Measurements from ENCODE around the gene SHPK.

Gene SHPK

GRCh38 chr17:3632287-3632686 is 3.8 kb downstream of the SHPK start:
- H3K9me3 Mint-ChIP-seq = no peaks in the 10 kb centered on the region
- peaks cover 10% of the 10 kb centered on the region for H3K4me1 Mint-ChIP-seq
- peaks cover 31% of the 10 kb centered on the region for H3K36me3 Mint-ChIP-seq (ENCODE audit: low read depth)
- no peak overlapping the region for H3K27ac Mint-ChIP-seq
- peak overlapping the region in 2 of 3 experiments; percentile 19 to 27 for H3K4me3 Mint-ChIP-seq
- peaks cover 2% of the 10 kb centered on the region for H3K27me3 Mint-ChIP-seq (ENCODE audit: low read depth)
- no peak for TF ChIP-seq CTCF (IDR thresholded peaks at IDR 0.05; ENCODE audit: unreplicated experiment in 3 of 3)

GRCh38 chr17:3630781-3631180 is 5.3 kb downstream of the SHPK start:
- Mint-ChIP-seq H3K27me3 (ENCODE audit: low read depth) (no peaks in the 10 kb centered on the region), H3K9me3 (no peaks in the 10 kb centered on the region), H3K4me3 (no peak overlapping the region), H3K27ac (no peak overlapping the region), H3K4me1 (peaks cover 6% of the 10 kb centered on the region), H3K36me3 (ENCODE audit: low read depth) (peaks cover 42% of the 10 kb centered on the region)
- no peak for TF ChIP-seq CTCF (IDR thresholded peaks at IDR 0.05; ENCODE audit: unreplicated experiment in 3 of 3)

- TF ChIP-seq CTCF (IDR thresholded peaks at IDR 0.05; ENCODE audit: unreplicated experiment in 3 of 3) = no peak
- Mint-ChIP-seq H3K9me3 (no peaks in the 10 kb centered on the region), H3K36me3 (ENCODE audit: low read depth) (peaks cover 49% of the 10 kb centered on the region), H3K4me1 (no peaks in the 10 kb centered on the region), H3K4me3 (no peak overlapping the region), H3K27ac (no peak overlapping the region), H3K27me3 (ENCODE audit: low read depth) (no peaks in the 10 kb centered on the region)
Observed at GRCh38 chr17:3627769-3628167, 8.3 kb downstream of the SHPK start.

GRCh38 chr17:3626831-3627768 is 8.9 kb downstream of the SHPK start:
- H3K9me3 Mint-ChIP-seq = no peaks in the 10 kb centered on the region
- no peaks in the 10 kb centered on the region for H3K27me3 Mint-ChIP-seq (ENCODE audit: low read depth)
- H3K4me1 Mint-ChIP-seq = no peaks in the 10 kb centered on the region
- no peak for TF ChIP-seq CTCF (IDR thresholded peaks at IDR 0.05; ENCODE audit: unreplicated experiment in 3 of 3)
- H3K27ac Mint-ChIP-seq = no peak overlapping the region
- no peak overlapping the region for H3K4me3 Mint-ChIP-seq
- peaks cover 47% of the 10 kb centered on the region for H3K36me3 Mint-ChIP-seq (ENCODE audit: low read depth)

- Mint-ChIP-seq H3K4me1 (no peaks in the 10 kb centered on the region), H3K36me3 (ENCODE audit: low read depth) (peaks cover 64% of the 10 kb centered on the region), H3K9me3 (peaks cover 7% of the 10 kb centered on the region), H3K27ac (no peak overlapping the region), H3K27me3 (ENCODE audit: low read depth) (no peaks in the 10 kb centered on the region), H3K4me3 (no peak overlapping the region)
- no peak for TF ChIP-seq CTCF (IDR thresholded peaks at IDR 0.05; ENCODE audit: unreplicated experiment in 3 of 3)
Observed at GRCh38 chr17:3622977-3623594, 13.0 kb downstream of the SHPK start.

Data from nephron (organoid).